Left lung (tissue), 10 donors: ENCODE results near the gene POLG2. TPM values are rescaled to one million over a fixed set of nuclear protein-coding genes. Genes with fewer than 3 reads are reported as not detected.
A peak's percentile ranks its signal among the peaks of the same experiment; 100 is the strongest.
"Not testable (repeated sequence)": the region's sequence is repeated elsewhere in the genome, so short reads cannot be mapped to it uniquely, and the experiment has no call there.

Source experiments
- ATAC-seq: fragments of 200-7000 bp; cut with Tn5 transposase; one replicate; pipeline ENCODE4 v1.9.1; 2020; ENCODE audit warnings: moderate library complexity
- DNase-seq, 4 donors: peaks; one replicate each; pipeline ENCODE4 v3.0.0-alpha.2; 2013 to 2020
- H3K27ac ChIP-seq, 2 donors: fragments of 200-600 bp; sonication (generic) in 1 of 2; one replicate each; pipeline versions ENCODE4 v1.5.0 to v1.8.0; 2020 to 2021
- H3K27me3 ChIP-seq, 2 donors: fragments of 200-600 bp; sonication (generic) in 1 of 2; one replicate each; pipeline versions ENCODE4 v1.5.0 to v1.8.0; 2020 to 2021
- H3K36me3 ChIP-seq, 2 donors: fragments of 200-600 bp; sonication (generic) in 1 of 2; one replicate each; pipeline versions ENCODE4 v1.5.0 to v1.8.0; 2020 to 2021
- H3K4me1 ChIP-seq, 2 donors: fragments of 200-600 bp; one replicate each; pipeline ENCODE4 v1.8.0; 2021
- H3K4me3 ChIP-seq, 2 donors: fragments of 200-600 bp; sonication (generic) in 1 of 2; one replicate each; pipeline versions ENCODE4 v1.5.0 to v1.8.0; 2020 to 2021; ENCODE audit warnings: mild to moderate bottlenecking in 1 of 2
- H3K9me3 ChIP-seq, 2 donors: fragments of 200-600 bp; sonication (generic) in 1 of 2; one replicate each; pipeline versions ENCODE4 v1.5.0 to v1.8.0; 2020 to 2021
- intact Hi-C, 2 donors: fragments of 100-400 bp; cut with DNase I; formaldehyde crosslinking; loops; one replicate each; pipeline versions ENCODE4 v1.11.2 to v1.14.2; 2022
- polyA plus RNA-seq, 6 donors: library from polyadenylated mRNA; unstranded; fragments of 120-200 nt; gene quantifications; one replicate each; pipeline ENCODE4 v1.2.1, GENCODE V29; 2013; ENCODE audit not compliant: insufficient read length in 6 of 6
- total RNA-seq, 2 donors: library from RNA; stranded (reverse); fragmentation: NEBNext Ultra II Directional; extraction: Animal tissue kit (Norgen Biotek cat#: 25700); gene quantifications; one replicate each; pipeline ENCODE4 v1.2.1, GENCODE V29; 2021
- TF ChIP-seq, protein P1 (sequence below), 2 donors: fragments of 200-600 bp; sonication (generic) in 1 of 2; IDR thresholded peaks; one replicate each; pipeline versions ENCODE4 v1.5.0 to v1.8.0; 2021; ENCODE audit warnings: antibody characterized with exemption in 2 of 2
- donor health status: DM: no; HTN: yes; CAD: no.
- donor health status: DM: no; HTN: no; CAD: no.

Gene POLG2
- total and polyA plus RNA-seq, 8 donors = 12.6 to 60.6 (median 48.5) TPM

DNA sequence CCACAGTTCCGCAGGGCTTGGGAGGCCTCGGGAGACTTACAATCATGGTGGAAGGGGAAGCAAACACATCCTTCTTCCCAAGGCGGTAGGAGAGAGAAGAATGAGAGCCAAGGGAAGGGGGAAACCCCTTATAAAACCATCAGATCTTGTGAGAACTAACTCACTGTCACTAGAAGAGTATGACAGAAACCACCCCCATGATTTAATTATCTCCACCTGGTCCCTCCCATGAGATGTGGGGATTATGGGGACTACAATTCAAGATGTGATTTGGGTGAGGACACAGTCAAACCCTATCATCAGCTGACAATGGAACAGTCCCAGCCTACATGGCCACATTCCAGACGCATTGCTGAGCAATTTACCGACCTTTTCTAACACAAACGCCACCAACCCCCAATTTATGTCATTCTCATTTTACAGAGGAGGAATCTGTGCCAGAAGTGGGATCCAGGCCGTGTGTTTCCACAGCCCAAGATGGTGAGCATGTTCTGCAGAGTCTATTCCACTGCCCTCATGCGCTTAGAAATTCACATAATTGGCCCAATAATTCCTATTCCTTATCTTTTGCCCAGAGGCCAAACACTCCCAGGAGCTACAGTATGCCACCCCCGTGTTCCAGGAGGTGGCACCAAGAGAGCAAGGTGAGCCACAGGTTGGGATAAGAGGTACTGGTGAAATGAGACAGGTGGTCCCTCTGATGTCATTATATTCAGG lies 30.7 kb downstream of the POLG2 start:
- DNase-seq (no peak), ATAC-seq (no peak)
- TF ChIP-seq, protein P1, sequence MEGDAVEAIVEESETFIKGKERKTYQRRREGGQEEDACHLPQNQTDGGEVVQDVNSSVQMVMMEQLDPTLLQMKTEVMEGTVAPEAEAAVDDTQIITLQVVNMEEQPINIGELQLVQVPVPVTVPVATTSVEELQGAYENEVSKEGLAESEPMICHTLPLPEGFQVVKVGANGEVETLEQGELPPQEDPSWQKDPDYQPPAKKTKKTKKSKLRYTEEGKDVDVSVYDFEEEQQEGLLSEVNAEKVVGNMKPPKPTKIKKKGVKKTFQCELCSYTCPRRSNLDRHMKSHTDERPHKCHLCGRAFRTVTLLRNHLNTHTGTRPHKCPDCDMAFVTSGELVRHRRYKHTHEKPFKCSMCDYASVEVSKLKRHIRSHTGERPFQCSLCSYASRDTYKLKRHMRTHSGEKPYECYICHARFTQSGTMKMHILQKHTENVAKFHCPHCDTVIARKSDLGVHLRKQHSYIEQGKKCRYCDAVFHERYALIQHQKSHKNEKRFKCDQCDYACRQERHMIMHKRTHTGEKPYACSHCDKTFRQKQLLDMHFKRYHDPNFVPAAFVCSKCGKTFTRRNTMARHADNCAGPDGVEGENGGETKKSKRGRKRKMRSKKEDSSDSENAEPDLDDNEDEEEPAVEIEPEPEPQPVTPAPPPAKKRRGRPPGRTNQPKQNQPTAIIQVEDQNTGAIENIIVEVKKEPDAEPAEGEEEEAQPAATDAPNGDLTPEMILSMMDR (IDR thresholded peaks at IDR 0.05) = no peak
- no peak overlapping the region for H3K4me3 ChIP-seq
- peaks cover 0 to 96% of the 10 kb centered on the region in 2 donors for H3K36me3 ChIP-seq
- H3K4me1 ChIP-seq = no peaks in the 10 kb centered on the region
- intact Hi-C loops = no loop called here
- H3K27me3 ChIP-seq = no peaks in the 10 kb centered on the region
- no peaks in the 10 kb centered on the region for H3K9me3 ChIP-seq
- no peak overlapping the region for H3K27ac ChIP-seq

DNA sequence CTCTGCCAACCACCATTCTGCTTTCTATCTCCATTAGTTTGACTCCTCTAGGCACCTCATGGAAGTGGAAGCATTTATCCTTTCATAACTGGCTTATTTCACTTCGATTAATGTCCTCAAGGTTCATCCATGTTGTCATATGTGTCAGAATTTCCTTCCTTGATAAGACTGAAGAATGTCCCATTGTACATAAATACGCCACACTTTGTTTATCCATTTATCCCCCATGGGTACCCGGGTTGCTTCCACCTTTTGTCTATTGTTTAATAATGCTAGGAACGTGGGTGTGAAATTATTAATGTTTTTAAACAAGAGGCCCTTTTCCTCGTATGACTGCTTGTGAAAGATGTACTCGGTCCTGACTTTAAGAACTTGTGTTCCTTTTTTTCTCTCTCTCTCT lies 35.1 kb downstream of the POLG2 start:
- DNase-seq (no peak), ATAC-seq (no peak)
- TF ChIP-seq, protein P1 (IDR thresholded peaks at IDR 0.05) = no peak
- H3K4me3 ChIP-seq = no peak overlapping the region
- no peak overlapping the region for H3K27ac ChIP-seq
- intact Hi-C loops = no loop called here
- peaks cover 0 to 12% of the 10 kb centered on the region in 2 donors for H3K4me1 ChIP-seq
- H3K36me3 ChIP-seq = peaks cover 0 to 85% of the 10 kb centered on the region in 2 donors
- no peaks in the 10 kb centered on the region for H3K9me3 ChIP-seq
- no peaks in the 10 kb centered on the region for H3K27me3 ChIP-seq

DNA sequence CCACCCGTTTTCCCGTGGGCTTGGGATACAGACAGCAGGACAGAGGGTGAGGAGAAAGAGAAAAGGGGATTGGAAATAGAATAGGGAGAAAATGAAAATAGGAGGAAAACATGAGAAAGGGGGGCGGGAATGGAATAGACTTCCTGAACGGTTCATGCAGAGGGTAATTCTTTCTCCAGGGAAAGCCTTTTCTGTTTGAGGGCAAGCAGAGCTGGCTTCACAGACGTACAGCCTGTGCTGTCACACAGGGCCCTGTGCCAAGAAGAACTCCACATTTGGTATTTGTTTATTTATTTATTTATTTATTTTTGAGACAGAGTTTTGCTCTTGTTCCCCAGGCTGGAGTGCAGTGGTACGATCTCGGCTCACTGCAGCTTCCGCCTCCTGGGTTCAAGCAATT lies 35.9 kb downstream of the POLG2 start:
- Histone ChIP-seq H3K27ac (no peak overlapping the region), H3K27me3 (no peaks in the 10 kb centered on the region), H3K36me3 (peaks cover 0 to 77% of the 10 kb centered on the region in 2 donors), H3K4me3 (no peak overlapping the region), H3K4me1 (peaks cover 0 to 21% of the 10 kb centered on the region in 2 donors), H3K9me3 (no peaks in the 10 kb centered on the region)
- TF ChIP-seq, protein P1 (IDR thresholded peaks at IDR 0.05) = no peak
- ATAC-seq (no peak), DNase-seq (peak in 1 of 4 donors; percentile 41)
- intact Hi-C loops = no loop called here

DNA sequence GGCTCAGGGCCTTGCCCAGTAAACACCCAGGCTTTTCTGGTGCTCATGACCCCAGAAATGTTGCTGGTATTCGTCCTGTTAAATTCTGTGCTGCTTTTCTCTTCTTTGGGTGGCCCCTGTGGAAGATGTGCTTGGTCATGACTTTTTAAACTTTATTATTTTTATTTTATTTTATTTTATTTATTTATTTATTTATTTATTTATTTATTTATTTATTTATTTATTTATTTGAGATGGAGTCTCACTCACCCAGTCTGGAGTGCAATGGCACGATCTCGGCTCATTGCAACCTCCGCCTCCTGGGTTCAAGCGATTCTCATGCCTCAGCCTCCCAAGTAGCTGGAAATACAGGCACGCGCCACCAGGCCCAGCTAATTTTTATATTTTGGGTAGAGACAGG lies 37.0 kb downstream of the POLG2 start:
- peaks cover 0 to 71% of the 10 kb centered on the region in 2 donors for H3K36me3 ChIP-seq
- H3K27me3 ChIP-seq, H3K9me3 ChIP-seq, intact Hi-C loops, H3K4me3 ChIP-seq, ATAC-seq, H3K27ac ChIP-seq, DNase-seq: not testable (repeated sequence)
- peaks cover 0 to 32% of the 10 kb centered on the region in 2 donors for H3K4me1 ChIP-seq

DNA sequence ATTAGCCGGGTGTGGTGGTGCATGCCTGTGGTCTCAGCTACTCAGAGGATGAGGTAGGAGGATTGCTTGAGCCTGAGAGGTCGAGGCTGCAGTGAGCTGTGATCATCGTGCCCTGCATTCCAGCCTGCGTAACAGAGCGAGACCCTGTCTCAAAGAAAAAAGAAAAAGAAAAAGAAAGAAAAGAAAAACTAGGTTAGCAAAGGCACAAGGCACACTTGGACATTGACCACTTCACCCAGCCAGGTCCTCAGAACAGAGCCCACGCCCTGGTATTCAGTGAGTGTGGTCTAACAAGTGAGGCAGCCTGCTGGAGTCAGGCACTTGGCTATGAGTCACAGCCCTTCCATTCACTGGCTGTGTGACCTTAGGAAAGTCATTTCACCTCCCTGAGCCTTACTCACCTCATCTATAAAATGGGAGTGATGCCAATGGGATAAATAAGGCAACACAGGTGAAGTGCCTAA lies 37.5 kb downstream of the POLG2 start:
- no peak for DNase-seq
- H3K4me1 ChIP-seq = peaks cover 0 to 37% of the 10 kb centered on the region in 2 donors
- H3K9me3 ChIP-seq = no peaks in the 10 kb centered on the region
- H3K36me3 ChIP-seq = peaks cover 0 to 70% of the 10 kb centered on the region in 2 donors
- H3K27ac ChIP-seq = no peak overlapping the region
- peak; percentile 69 for ATAC-seq
- TF ChIP-seq, protein P1 (IDR thresholded peaks at IDR 0.05) = no peak
- no peaks in the 10 kb centered on the region for H3K27me3 ChIP-seq
- intact Hi-C loops = no loop called here
- H3K4me3 ChIP-seq = no peak overlapping the region
